ENCODE results near the gene SDK1. TPM values are rescaled to one million over a fixed set of nuclear protein-coding genes. Genes with fewer than 3 reads are reported as not detected.

SDK1 gene
- total and polyA plus RNA-seq, 2 of the 8 experiments (the other 6 are each of a cell fraction or from before 2014, with no cell fraction given) = 3.3 to 7.2 TPM

- Histone ChIP-seq H4K20me1 (replicated peaks in 1 of 2; ENCODE audit: control insufficient read depth in 1 of 2, insufficient read depth in 2 of 2, low read length in 2 of 2) (no peaks in the 10 kb centered on the region), H2AFZ (ENCODE audit: low read length) (no peak overlapping the region), H3K14ac (ENCODE audit: insufficient read length) (no peak overlapping the region), H3K23ac (ENCODE audit: insufficient read length) (no peak overlapping the region), H3K9ac (replicated peaks in 1 of 4; ENCODE audit: extremely low read depth in 1 of 4, low read depth in 3 of 4, low read length in 3 of 4) (no peak overlapping the region), H2BK15ac (ENCODE audit: low read length) (no peak overlapping the region), H3K79me2 (ENCODE audit: control insufficient read depth in 1 of 2, insufficient read depth in 2 of 2, low read length in 2 of 2) (no peaks in the 10 kb centered on the region), H4K8ac (ENCODE audit: extremely low read depth, insufficient read depth, low read length) (no peak overlapping the region), H4K91ac (replicated peaks; ENCODE audit: insufficient read length, low read length) (no peak overlapping the region), H3K23me2 (ENCODE audit: low read depth, low read length) (no peaks in the 10 kb centered on the region), H3K9me3 (ENCODE audit: insufficient read depth in 2 of 2, low read depth in 1 of 2, low read length in 1 of 2) (no peaks in the 10 kb centered on the region), H3K36me3 (ENCODE audit: control insufficient read depth in 2 of 4, insufficient read depth in 4 of 4, low read length in 3 of 4) (no peaks in the 10 kb centered on the region), H2BK5ac (ENCODE audit: low read depth, low read length) (no peak overlapping the region), H3K4me3 (ENCODE audit: extremely low read depth in 1 of 4, insufficient read depth in 2 of 4, low read depth in 3 of 4, low read length in 4 of 4) (no peak overlapping the region), H3K18ac (ENCODE audit: extremely low read depth, low read length) (no peak overlapping the region), H3K56ac (replicated peaks; ENCODE audit: insufficient read length, low read depth, low read length) (no peak overlapping the region), H2BK12ac (ENCODE audit: low read depth, low read length) (no peak overlapping the region), H2BK20ac (ENCODE audit: low read length) (no peak overlapping the region), H3K4me1 (replicated peaks in 1 of 4; ENCODE audit: control insufficient read depth in 3 of 4, insufficient read depth in 4 of 4, low read length in 3 of 4) (no peaks in the 10 kb centered on the region), H2BK120ac (replicated peaks; ENCODE audit: low read depth, low read length) (no peak overlapping the region), H3K27me3 (replicated peaks in 1 of 4; ENCODE audit: control insufficient read depth in 3 of 4, extremely low read depth in 1 of 4, insufficient read depth in 3 of 4, low read length in 3 of 4) (no peaks in the 10 kb centered on the region), H3K79me1 (ENCODE audit: low read depth, low read length) (no peaks in the 10 kb centered on the region), H3K27ac (ENCODE audit: low read depth, low read length) (no peak overlapping the region), H3K4me2 (ENCODE audit: insufficient read depth in 1 of 2, low read depth in 2 of 2, low read length in 2 of 2) (no peak overlapping the region), H2AK5ac (ENCODE audit: low read depth, low read length) (no peak overlapping the region), H4K5ac (ENCODE audit: insufficient read length, low read depth, low read length) (no peak overlapping the region), H3K4ac (replicated peaks; ENCODE audit: insufficient read length, low read depth, low read length) (no peak overlapping the region)
- 85% methylated on average over 4 of the region's 4 CpGs; no CpG with 5 or more reads in 1 of the 2 experiments for WGBS, 2 experiments (ENCODE audit: extremely low coverage in 1 of 2, insufficient coverage in 1 of 2, insufficient read length in 1 of 2, insufficient replicate concordance in 2 of 2, low coverage in 1 of 2, low lambda C conversion rate in 2 of 2, missing lambda C conversion rate in 1 of 2)
- no peak for TF ChIP-seq HDAC2 (IDR thresholded peaks at IDR 0.05; ENCODE audit: borderline replicate concordance in 1 of 2, low read depth in 2 of 2, low read length in 2 of 2)
- no peak for TF ChIP-seq SIRT6 (IDR thresholded peaks at IDR 0.05; ENCODE audit: low read length)
- TF ChIP-seq TAF7 (optimal IDR thresholded peaks at IDR 0.05; ENCODE audit: borderline replicate concordance, low read depth, low read length) = no peak
- TF ChIP-seq SAP30 (IDR thresholded peaks at IDR 0.05; ENCODE audit: insufficient read depth, insufficient replicate concordance, low read length) = no peak
- no peak for TF ChIP-seq CEBPB (IDR thresholded peaks at IDR 0.05; ENCODE audit: low read depth, low read length)
- TF ChIP-seq ASH2L (IDR thresholded peaks at IDR 0.05; ENCODE audit: low read length) = no peak
- no peak for TF ChIP-seq SP1 (IDR thresholded peaks at IDR 0.05; ENCODE audit: low read depth, low read length)
- TF ChIP-seq POLR2A (IDR thresholded peaks at IDR 0.05; ENCODE audit: control extremely low read depth in 1 of 2, low read depth in 2 of 2, low read length in 2 of 2) = no peak
- TF ChIP-seq TAF1 (IDR thresholded peaks at IDR 0.05; ENCODE audit: low read depth, low read length) = no peak
- no peak for TF ChIP-seq BCL11A (IDR thresholded peaks at IDR 0.05; ENCODE audit: low read depth in 2 of 2, low read length in 2 of 2)
- FAIRE-seq = no peak
- POLR2A ChIA-PET (ENCODE audit: partially characterized antibody) = no interaction called here
- no peak for DNase-seq (ENCODE audit: low read depth in 1 of 2, low spot score in 2 of 2)
- CTCF ChIA-PET (ENCODE audit: partially characterized antibody) = interaction anchor here (0.6 to 1.4 kb wide), 3 partner anchors 25 to 188 kb away, joined by 3 to 4 read pairs (median 3); no protein-coding TSS in a partner anchor
These were observed 592.7 kb downstream of the SDK1 start for GRCh38 chr7:3893789-3894153.
